KOPT-K1 (cell line): Measurements from ENCODE around the gene ADAMTSL3.
"Not testable (repeated sequence)": the region's sequence is repeated elsewhere in the genome, so short reads cannot be mapped to it uniquely, and the experiment has no call there.

Experiments used
- H3K27ac ChIP-seq: fragments of 200-600 bp; sonication (generic); 2 replicates; pipeline ENCODE4 v1.5.1; 2016; ENCODE audit warnings: antibody characterized with exemption, mild to moderate bottlenecking, low read depth, low read length; ENCODE audit not compliant: poor library complexity, severe bottlenecking
- H3K36me3 ChIP-seq: fragments of 200-600 bp; sonication (generic); 2 replicates; pipeline ENCODE4 v1.5.1; 2017; ENCODE audit warnings: antibody characterized with exemption, mild to moderate bottlenecking, low read length, moderate library complexity; ENCODE audit not compliant: insufficient read depth
- H3K9me3 ChIP-seq: fragments of 200-600 bp; sonication (generic); 2 replicates; pipeline ENCODE4 v1.5.1; 2017; ENCODE audit warnings: antibody characterized with exemption, low read length, mild to moderate bottlenecking; ENCODE audit not compliant: insufficient read depth, poor library complexity, severe bottlenecking

Gene ADAMTSL3

GRCh38 chr15:84051146-84051545, 397.2 kb downstream of the ADAMTSL3 start:
- H3K27ac ChIP-seq, H3K9me3 ChIP-seq, H3K36me3 ChIP-seq: not testable (repeated sequence)

- not testable (repeated sequence) for H3K36me3 ChIP-seq, H3K9me3 ChIP-seq, H3K27ac ChIP-seq
Observed at GRCh38 chr15:84054544-84054943, 400.6 kb downstream of the ADAMTSL3 start.

- Histone ChIP-seq H3K27ac (no peak overlapping the region), H3K36me3 (no peaks in the 10 kb centered on the region), H3K9me3 (no peaks in the 10 kb centered on the region)
Observed at GRCh38 chr15:84057714-84058331, 403.9 kb downstream of the ADAMTSL3 start.

GRCh38 chr15:84063674-84064073, 409.8 kb downstream of the ADAMTSL3 start:
- H3K9me3 ChIP-seq: peaks cover 11% of the 10 kb centered on the region
- H3K36me3 ChIP-seq, H3K27ac ChIP-seq: not testable (repeated sequence)

GRCh38 chr15:84068674-84069073, 414.8 kb downstream of the ADAMTSL3 start:
- not testable (repeated sequence) for H3K27ac ChIP-seq, H3K9me3 ChIP-seq, H3K36me3 ChIP-seq

GRCh38 chr15:84078038-84078437, 424.1 kb downstream of the ADAMTSL3 start:
- not testable (repeated sequence) for H3K9me3 ChIP-seq, H3K36me3 ChIP-seq, H3K27ac ChIP-seq

- H3K27ac ChIP-seq: not testable (repeated sequence)
Observed at GRCh38 chr15:84079325-84079884, 425.5 kb downstream of the ADAMTSL3 start.

GRCh38 chr15:84079885-84080777, 426.2 kb downstream of the ADAMTSL3 start:
- H3K9me3 ChIP-seq: no peaks in the 10 kb centered on the region
- no peaks in the 10 kb centered on the region for H3K36me3 ChIP-seq
- no peak overlapping the region for H3K27ac ChIP-seq

More at GRCh38 chr15:84079325-84079884, 425.5 kb downstream of the ADAMTSL3 start:
- not testable (repeated sequence) for H3K36me3 ChIP-seq, H3K9me3 ChIP-seq

- not testable (repeated sequence) for H3K36me3 ChIP-seq, H3K9me3 ChIP-seq, H3K27ac ChIP-seq
Observed at GRCh38 chr15:84080778-84081084, 426.8 kb downstream of the ADAMTSL3 start.

- Histone ChIP-seq H3K27ac (no peak overlapping the region), H3K9me3 (no peaks in the 10 kb centered on the region), H3K36me3 (no peaks in the 10 kb centered on the region)
Observed at GRCh38 chr15:84081391-84082168, 427.7 kb downstream of the ADAMTSL3 start.

- H3K36me3 ChIP-seq: no peaks in the 10 kb centered on the region
- H3K9me3 ChIP-seq: no peaks in the 10 kb centered on the region
- no peak overlapping the region for H3K27ac ChIP-seq
Observed at GRCh38 chr15:84082739-84083138, 428.8 kb downstream of the ADAMTSL3 start.

- H3K27ac ChIP-seq, H3K9me3 ChIP-seq, H3K36me3 ChIP-seq: not testable (repeated sequence)
Observed at GRCh38 chr15:84086071-84086470, 432.1 kb downstream of the ADAMTSL3 start.
